ENCODE results near the gene LY86.

LY86 gene

DNA sequence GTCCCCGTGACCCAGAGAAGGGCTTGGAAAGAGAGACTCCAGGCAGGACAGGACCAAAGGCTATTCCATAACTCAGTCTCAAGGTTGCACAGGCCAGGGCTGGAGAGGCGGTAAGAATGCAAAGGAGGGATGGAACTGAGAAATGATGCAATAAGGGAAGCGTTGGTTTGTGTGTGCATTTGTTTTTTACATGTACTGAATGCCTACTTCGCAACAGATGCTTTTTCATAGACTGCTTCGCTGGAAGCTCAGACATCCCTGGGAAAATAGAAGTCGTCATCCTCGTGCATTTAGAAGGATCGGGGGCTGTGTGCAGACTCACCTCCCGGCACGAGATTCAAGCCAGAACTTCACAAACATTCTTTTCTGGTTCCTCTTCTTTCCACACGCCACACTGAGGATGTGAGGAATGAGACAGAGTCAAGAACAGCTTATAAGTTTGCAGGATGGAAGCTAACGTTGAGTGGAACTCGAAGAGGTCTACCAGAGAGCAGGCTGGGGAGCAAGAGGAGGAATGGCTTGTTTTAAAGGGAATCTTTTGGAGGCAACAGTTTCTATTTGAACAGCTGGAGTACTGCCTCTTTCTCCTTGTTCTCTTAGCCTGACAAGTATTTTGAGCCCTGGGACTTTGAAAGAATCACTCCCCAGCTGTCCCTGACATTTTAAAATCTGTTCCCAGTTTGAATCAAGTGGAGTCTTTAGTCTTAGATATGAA is 19.3 kb upstream of the LY86 start:
- in situ Hi-C loops (cut with MboI; ENCODE audit: low sequenced_read_pairs), result loop anchor here (25.0 kb wide), 1 partner anchor 1043 kb away; no protein-coding TSS in a partner anchor

DNA sequence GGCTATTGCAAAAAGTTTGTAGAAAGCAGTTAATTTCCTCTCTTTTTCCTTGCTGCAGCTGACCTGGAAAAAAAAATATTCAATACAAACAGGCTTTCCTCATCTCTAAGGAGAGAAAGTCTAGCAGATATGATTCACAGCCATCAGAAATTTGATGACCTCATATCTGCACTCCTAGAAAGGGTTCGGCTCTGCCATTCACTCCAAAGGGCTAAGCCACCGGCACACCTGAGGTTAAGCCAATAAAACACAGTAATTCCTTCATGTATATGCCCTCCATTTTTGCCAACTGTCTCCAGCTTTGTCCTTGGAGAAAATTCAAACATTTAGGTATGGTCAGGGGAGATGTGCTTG is 18.7 kb upstream of the LY86 start:
- in situ Hi-C loops (cut with MboI; ENCODE audit: low sequenced_read_pairs), result loop anchor here (25.0 kb wide), 1 partner anchor 1043 kb away; no protein-coding TSS in a partner anchor

DNA sequence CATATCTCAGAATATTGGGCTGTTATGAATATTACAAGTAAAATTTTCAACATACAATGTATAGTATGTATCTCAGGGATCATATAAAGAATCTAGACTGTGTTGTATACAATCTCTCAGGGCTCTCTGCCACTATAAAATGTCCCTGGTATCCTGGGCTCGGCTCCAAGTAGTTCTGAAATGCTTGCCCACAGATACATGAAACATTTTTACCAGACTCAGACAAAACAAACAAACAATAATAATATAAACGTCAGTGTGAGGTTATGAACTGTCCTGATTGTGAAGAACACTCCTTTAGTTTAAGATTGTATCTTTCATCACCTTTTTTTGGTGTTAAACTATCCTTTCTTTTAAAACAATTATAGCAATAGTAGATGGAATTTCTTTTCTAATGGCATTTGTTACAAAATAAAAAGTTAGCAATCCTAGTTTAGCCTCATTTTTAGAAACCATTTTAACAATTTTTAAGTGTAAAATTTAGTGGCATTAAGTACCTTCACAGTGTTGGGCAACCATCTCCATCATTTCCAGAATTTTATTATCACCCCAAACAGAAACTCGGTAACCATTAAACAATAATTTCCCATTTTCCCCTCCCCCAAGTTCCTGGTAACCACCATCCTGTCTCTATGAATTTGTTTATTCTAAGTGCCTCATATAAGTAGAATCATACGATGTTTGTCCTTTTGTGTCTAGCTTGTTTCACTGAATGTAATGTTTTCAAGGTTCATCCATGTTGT is 17.4 kb upstream of the LY86 start:
- in situ Hi-C loops (cut with MboI; ENCODE audit: low sequenced_read_pairs), result loop anchor here (25.0 kb wide), 1 partner anchor 1041 kb away; no protein-coding TSS in a partner anchor

DNA sequence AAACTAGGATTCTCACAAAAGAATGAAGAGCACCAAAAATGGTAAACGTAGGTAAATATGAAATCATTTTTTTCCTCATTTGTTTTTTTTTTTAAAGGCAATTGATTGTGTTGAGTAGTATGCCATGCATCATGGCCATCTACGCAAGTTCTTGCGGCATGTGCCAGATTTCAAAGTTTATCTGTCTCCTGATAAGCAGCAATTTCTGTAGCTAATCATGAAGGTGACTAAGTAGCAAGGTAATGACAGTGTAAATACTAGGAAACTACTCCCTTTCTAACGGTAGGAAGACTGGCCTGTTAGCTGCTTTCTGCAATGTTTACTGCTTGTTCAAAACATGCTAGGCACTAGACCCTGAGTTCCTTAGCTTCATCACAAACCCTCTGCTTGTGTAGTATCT is 13.4 kb upstream of the LY86 start:
- in situ Hi-C loops (cut with MboI; ENCODE audit: low sequenced_read_pairs), result no loop called here

GRCh38 chr6:6577735-6578134 is 10.8 kb upstream of the LY86 start:
- in situ Hi-C loops (cut with MboI; ENCODE audit: low sequenced_read_pairs), result no loop called here

DNA sequence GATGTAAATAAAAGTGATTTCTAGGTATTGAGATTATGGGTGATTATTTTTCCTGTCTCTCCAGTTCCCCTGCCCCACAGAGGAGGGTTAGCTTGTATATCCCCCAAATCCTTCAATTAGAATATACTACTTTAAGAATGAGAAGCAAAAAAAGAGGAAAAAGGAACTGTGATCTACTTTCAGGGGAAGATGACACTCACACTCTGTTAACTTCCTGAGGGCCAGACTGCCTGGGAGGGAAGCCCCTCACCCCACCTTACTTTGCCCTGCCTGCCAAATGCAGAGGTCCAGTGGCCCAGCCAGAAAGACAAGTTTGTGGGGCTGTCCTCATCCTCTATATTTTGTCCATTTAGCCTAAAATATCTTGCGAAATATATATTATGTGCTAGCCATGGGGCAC is 9.2 kb upstream of the LY86 start:
- in situ Hi-C loops (cut with MboI; ENCODE audit: low sequenced_read_pairs), result no loop called here

DNA sequence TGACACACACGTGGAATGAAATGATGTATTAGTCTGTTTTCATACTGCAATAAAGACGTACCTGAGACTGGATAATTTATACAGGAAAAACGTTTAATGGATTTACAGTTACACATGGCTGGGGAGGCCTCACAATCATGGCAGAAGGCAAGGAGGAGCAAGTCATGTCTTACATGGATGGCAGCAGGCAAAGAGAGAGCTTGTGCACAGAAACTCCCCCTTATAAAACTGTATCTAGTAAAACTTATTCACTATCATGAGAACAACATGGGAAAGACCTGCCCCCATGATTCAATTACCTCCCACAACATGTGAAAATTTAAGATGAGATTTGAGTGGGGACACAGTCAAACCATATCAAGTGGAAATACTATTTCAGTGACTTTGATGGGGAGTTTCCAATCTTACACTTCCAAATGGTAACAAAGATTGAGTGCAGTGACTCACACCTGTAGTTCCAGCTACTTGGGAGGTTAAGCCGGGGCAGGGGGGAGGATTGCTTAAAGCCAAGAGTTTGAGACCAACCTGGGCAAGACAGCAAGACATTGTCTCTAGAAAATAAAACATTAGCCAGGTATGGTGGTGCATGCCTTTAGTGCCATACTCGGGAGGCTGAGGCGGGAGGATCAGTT is 8.2 kb upstream of the LY86 start:
- in situ Hi-C loops (cut with MboI; ENCODE audit: low sequenced_read_pairs), result no loop called here

DNA sequence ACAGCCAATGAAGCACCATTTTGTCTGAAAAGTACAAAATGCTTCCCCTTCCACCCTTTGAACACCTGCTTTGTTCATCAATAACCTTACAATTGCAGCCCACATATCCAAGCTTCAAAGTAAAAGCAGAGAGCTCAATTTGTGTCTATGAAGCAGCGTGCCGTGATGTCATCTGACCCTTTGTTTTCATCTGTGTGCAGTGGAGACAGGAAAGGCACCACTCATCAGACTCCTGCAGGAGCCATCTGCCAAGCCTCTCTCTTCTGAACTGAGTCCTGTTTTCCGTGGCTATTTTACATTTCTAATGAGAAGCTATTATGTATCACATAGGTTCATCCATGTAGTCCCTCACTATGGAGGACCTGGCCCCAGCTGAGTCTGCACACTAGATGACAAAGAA is 7.5 kb upstream of the LY86 start:
- in situ Hi-C loops (cut with MboI; ENCODE audit: low sequenced_read_pairs), result no loop called here

GRCh38 chr6:6582131-6582530 is 6.4 kb upstream of the LY86 start:
- in situ Hi-C loops (cut with MboI; ENCODE audit: low sequenced_read_pairs), result no loop called here

DNA sequence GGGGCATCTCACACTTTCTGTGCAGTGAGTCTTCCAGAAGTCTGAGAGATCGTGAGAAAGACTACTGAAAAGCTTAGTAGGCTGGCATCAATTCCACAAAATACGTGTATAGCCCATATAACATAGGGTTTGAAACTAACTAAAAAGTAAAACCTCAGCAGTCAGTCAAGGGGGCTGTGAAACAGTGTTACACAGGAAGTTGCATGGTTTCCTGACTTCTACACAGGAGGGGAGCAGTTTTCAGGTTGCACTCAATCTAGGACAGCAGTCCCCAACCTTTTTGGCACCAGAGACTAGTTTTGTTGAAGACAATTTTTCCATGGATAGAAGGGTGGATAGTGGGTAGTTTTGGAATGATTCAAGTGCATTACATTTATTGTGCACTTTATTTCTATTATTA is 4.7 kb upstream of the LY86 start:
- in situ Hi-C loops (cut with MboI; ENCODE audit: low sequenced_read_pairs), result no loop called here

DNA sequence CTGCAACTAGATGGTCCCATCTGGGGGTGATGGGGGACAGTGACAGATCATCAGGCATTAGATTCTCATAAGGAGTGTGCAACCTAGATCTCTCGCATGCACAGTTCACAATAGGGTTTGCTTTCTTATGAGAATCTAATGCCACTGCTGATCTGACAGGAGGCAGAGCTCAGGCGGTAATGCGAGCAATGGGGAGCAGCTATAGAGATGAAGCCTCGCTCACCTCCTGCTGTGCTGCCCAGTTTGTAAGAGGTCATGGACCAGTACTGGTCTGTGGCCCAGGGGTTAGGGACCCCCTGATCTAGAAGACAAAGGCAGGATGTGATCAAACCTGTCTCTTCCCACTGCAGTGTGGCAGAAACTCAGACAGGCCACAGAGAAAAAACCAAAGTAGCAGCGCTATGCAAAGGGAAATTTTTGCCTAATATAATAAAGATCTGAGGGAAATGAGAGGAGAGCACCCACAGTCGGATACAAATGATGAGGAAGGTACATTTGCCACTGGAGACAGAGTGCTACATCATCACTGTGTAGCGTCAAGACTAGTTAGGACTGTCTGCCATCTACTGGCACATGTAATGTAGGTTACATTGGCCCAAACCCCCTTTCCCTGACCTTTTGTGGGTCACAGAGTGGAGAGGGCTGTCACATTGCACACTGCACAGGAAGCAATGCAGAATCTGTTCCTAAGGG is 4.1 kb upstream of the LY86 start:
- in situ Hi-C loops (cut with MboI; ENCODE audit: low sequenced_read_pairs), result no loop called here

GRCh38 chr6:6585003-6585311 is 3.6 kb upstream of the LY86 start:
- in situ Hi-C loops (cut with MboI; ENCODE audit: low sequenced_read_pairs), result no loop called here

DNA sequence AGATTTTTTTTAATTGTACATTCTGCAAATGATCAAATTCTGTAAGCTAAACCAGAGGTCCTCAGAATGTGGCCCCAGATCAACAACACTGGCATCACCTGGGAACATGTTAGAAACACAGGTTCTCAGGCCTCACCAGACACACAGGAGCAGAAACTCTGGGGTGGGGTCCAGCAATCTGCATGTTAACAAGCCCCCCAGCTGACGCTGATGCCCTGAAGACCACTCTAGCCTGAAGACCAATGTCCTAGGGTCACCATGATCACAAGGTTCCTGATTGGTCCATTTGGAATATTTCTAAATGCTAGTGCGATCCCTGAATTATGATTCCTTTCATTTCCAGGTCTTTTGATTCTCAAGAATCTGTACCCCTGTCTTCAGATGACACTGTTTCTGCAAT is 2.4 kb upstream of the LY86 start:
- in situ Hi-C loops (cut with MboI; ENCODE audit: low sequenced_read_pairs), result no loop called here

- in situ Hi-C loops (cut with MboI; ENCODE audit: low sequenced_read_pairs), result no loop called here
Measured at GRCh38 chr6:6586671-6587526, 1.6 kb upstream of the LY86 start.

DNA sequence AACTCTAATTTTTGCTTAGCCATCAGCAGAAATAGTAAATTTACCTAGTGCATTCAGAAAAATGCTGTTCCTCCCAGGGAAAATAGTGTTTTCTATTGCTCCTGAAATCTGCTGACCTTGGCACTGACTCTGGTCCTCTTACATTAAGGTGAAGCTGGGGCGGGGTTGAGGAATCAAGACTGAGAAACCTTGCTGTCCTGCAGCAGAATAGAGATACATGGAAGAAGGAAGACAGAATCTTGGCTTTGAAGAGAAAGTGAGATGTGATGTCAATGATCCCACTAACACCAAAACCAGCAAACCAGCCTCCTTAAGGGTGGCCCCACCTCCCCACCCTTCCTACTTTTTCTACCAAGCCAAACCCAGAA is 840 bp upstream of the LY86 start:
- in situ Hi-C loops (cut with MboI; ENCODE audit: low sequenced_read_pairs), result no loop called here

GRCh38 chr6:6588924-6589709 is 597 bp downstream of the LY86 start:
- in situ Hi-C loops (cut with MboI; ENCODE audit: low sequenced_read_pairs), result no loop called here

GRCh38 chr6:6590530-6590929 is 2.0 kb downstream of the LY86 start:
- in situ Hi-C loops (cut with MboI; ENCODE audit: low sequenced_read_pairs), result no loop called here

DNA sequence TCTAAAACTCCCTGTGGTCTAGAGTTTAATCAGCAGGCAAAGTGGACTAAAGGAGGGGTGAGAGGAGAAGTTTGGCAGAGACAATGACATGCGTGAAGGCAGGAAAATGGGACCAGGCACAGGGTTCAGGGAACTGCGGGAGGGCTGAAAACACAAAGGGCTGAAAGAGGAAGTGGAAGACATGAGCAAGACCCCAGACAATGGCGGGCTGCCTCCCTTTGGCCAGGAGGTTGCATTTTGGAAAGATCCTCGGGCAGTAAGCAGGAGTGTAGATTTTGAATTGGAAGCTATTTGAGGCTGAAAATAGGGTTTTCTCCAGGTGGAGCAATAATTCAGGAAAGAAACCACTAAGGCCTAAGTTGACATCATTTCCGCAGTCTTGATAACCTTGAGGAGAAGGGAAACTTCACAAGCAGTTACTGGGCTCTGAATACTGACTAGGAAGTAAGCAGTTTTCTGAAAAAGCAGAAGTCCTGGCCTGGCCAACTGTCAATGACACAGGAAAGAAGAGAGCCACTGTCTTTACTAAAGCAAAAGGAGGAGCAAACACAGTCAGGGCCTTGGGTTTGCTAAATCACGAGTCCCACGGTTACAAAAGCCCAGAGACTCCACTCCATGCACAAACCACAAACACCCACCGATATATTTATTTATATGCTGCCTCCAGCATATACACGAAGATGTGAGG is 3.4 kb downstream of the LY86 start:
- in situ Hi-C loops (cut with MboI; ENCODE audit: low sequenced_read_pairs), result no loop called here

- in situ Hi-C loops (cut with MboI; ENCODE audit: low sequenced_read_pairs), result no loop called here
Measured at GRCh38 chr6:6592826-6593475, 4.4 kb downstream of the LY86 start.

All from HL-60/S4 (cell line).